ENCODE measurements around the gene IGHMBP2. TPM values are rescaled to one million over a fixed set of nuclear protein-coding genes. Genes with fewer than 3 reads are reported as not detected.

The IGHMBP2 gene
- total and polyA plus RNA-seq, 2 of the 8 experiments (the other 6 are each of a cell fraction or from before 2014, with no cell fraction given): 8.4 to 17.6 TPM

- H3K56ac ChIP-seq (replicated peaks; ENCODE audit: insufficient read length, low read depth, low read length): peak overlapping the region; percentile 3
- peak overlapping the region; percentile 36 for H4K5ac ChIP-seq (ENCODE audit: insufficient read length, low read depth, low read length)
- peaks cover 3 to 13% (median 9%) of the 10 kb centered on the region in 4 experiments; a peak in 6 of 8 replicates for H3K36me3 ChIP-seq (ENCODE audit: control insufficient read depth in 2 of 4, insufficient read depth in 4 of 4, low read length in 3 of 4)
- H3K79me2 ChIP-seq (ENCODE audit: control insufficient read depth in 1 of 2, insufficient read depth in 2 of 2, low read length in 2 of 2): peaks cover 12 to 58% of the 10 kb centered on the region in 2 experiments
- WGBS, 2 experiments (ENCODE audit: extremely low coverage in 1 of 2, insufficient coverage in 1 of 2, insufficient read length in 1 of 2, insufficient replicate concordance in 2 of 2, low coverage in 1 of 2, low lambda C conversion rate in 2 of 2, missing lambda C conversion rate in 1 of 2): 4% methylated on average over 21 of the region's 24 CpGs; no CpG with 5 or more reads in 1 of the 2 experiments
- no peak overlapping the region for H2BK20ac ChIP-seq (ENCODE audit: low read length)
- peaks cover 0 to 10% (median 0%) of the 10 kb centered on the region in 4 experiments; a peak in 2 of 7 replicates for H3K4me1 ChIP-seq (replicated peaks in 1 of 4; ENCODE audit: control insufficient read depth in 3 of 4, insufficient read depth in 4 of 4, low read length in 3 of 4)
- H2BK12ac ChIP-seq (ENCODE audit: low read depth, low read length): no peak overlapping the region
- H4K20me1 ChIP-seq (replicated peaks in 1 of 2; ENCODE audit: control insufficient read depth in 1 of 2, insufficient read depth in 2 of 2, low read length in 2 of 2): peaks cover 8 to 16% of the 10 kb centered on the region in 2 experiments
- FAIRE-seq (no peak), DNase-seq (ENCODE audit: low read depth in 1 of 2, low spot score in 2 of 2) (no peak)
- no peak overlapping the region for H3K23ac ChIP-seq (ENCODE audit: insufficient read length)
- peak overlapping the region; percentile 59 to 69 for H3K4me2 ChIP-seq (ENCODE audit: insufficient read depth in 1 of 2, low read depth in 2 of 2, low read length in 2 of 2)
- peaks cover 13% of the 10 kb centered on the region for H3K79me1 ChIP-seq (ENCODE audit: low read depth, low read length)
- peak overlapping the region; percentile 65; the same call in 1 of the 2 replicates for H3K27ac ChIP-seq (ENCODE audit: low read depth, low read length)
- H2BK120ac ChIP-seq (replicated peaks; ENCODE audit: low read depth, low read length): no peak overlapping the region
- H3K4ac ChIP-seq (replicated peaks; ENCODE audit: insufficient read length, low read depth, low read length): no peak overlapping the region
- TF ChIP-seq BCL11A (IDR thresholded peaks at IDR 0.05; ENCODE audit: low read depth in 2 of 2, low read length in 2 of 2) (no peak), ZNF274 (IDR thresholded peaks at IDR 0.05; ENCODE audit: borderline replicate concordance, extremely low read depth, low read length) (no peak), SP4 (IDR thresholded peaks at IDR 0.05; ENCODE audit: low read length) (no peak), SAP30 (IDR thresholded peaks at IDR 0.05; ENCODE audit: insufficient read depth, insufficient replicate concordance, low read length) (no peak), ASH2L (IDR thresholded peaks at IDR 0.05; ENCODE audit: low read length) (no peak)
- peak overlapping the region; percentile 71; the same call in 1 of the 2 replicates for H2BK5ac ChIP-seq (ENCODE audit: low read depth, low read length)
- H4K91ac ChIP-seq (replicated peaks; ENCODE audit: insufficient read length, low read length): peak overlapping the region; percentile 47
- H3K23me2 ChIP-seq (ENCODE audit: low read depth, low read length): peaks cover 9% of the 10 kb centered on the region
- H3K4me3 ChIP-seq (ENCODE audit: extremely low read depth in 1 of 4, insufficient read depth in 2 of 4, low read depth in 3 of 4, low read length in 4 of 4): peak overlapping the region; percentile 80 to 99 (median 95)
- H3K18ac ChIP-seq (ENCODE audit: extremely low read depth, low read length): no peak overlapping the region
- no peaks in the 10 kb centered on the region for H3K9me3 ChIP-seq (ENCODE audit: insufficient read depth in 2 of 2, low read depth in 1 of 2, low read length in 1 of 2)
- ChIA-PET CTCF (ENCODE audit: partially characterized antibody) (interaction anchor here (0.6 to 2.0 kb wide), 6 partner anchors 14 to 320 kb away, joined by 3 to 7 read pairs (median 4); no protein-coding TSS in a partner anchor), POLR2A (ENCODE audit: partially characterized antibody) (interaction anchor here (0.5 to 1.7 kb wide), 5 partner anchors 14 to 750 kb away, joined by 3 to 4 read pairs (median 3); no protein-coding TSS in a partner anchor)
- no peak overlapping the region for H3K14ac ChIP-seq (ENCODE audit: insufficient read length)
- H2BK15ac ChIP-seq (ENCODE audit: low read length): no peak overlapping the region
- peak overlapping the region; percentile 65; the same call in 1 of the 2 replicates for H4K8ac ChIP-seq (ENCODE audit: extremely low read depth, insufficient read depth, low read length)
- no peaks in the 10 kb centered on the region for H3K27me3 ChIP-seq (replicated peaks in 1 of 4; ENCODE audit: control insufficient read depth in 3 of 4, extremely low read depth in 1 of 4, insufficient read depth in 3 of 4, low read length in 3 of 4)
- peak overlapping the region; percentile 46; the same call in 1 of the 2 replicates for H2AFZ ChIP-seq (ENCODE audit: low read length)
- peak overlapping the region; percentile 9 to 91 (median 84) for H3K9ac ChIP-seq (replicated peaks in 1 of 4; ENCODE audit: extremely low read depth in 1 of 4, low read depth in 3 of 4, low read length in 3 of 4)
- H2AK5ac ChIP-seq (ENCODE audit: low read depth, low read length): no peak overlapping the region
These were observed 657 bp downstream of the IGHMBP2 start for GRCh38 chr11:68904248-68904847.

Measured in H1 (cell line).